Osteoblast (primary cell): ENCODE results near the gene MRPS31. TPM values are rescaled to one million over a fixed set of nuclear protein-coding genes. Genes with fewer than 3 reads are reported as not detected.
A peak's percentile ranks its signal among the peaks of the same experiment; 100 is the strongest.

Experiments
- DNase-seq: peaks from one replicate; pipeline ENCODE4 v3.0.0; 2011; ENCODE audit warnings: low spot score, mixed read lengths; ENCODE audit not compliant: insufficient read length; ENCODE audit errors: missing footprints
- H2AFZ ChIP-seq: 2 replicates; pipeline ENCODE4 v1.6.0; 2011; ENCODE audit warnings: mild to moderate bottlenecking, low read length
- H3K27ac ChIP-seq: 2 replicates; pipeline ENCODE4 v1.5.1; 2011; ENCODE audit warnings: mild to moderate bottlenecking, low read depth, low read length, moderate library complexity
- H3K27me3 ChIP-seq: 2 replicates; pipeline ENCODE4 v1.6.0; 2012; ENCODE audit warnings: mild to moderate bottlenecking, control low read depth, inconsistent platforms, low read length, moderate library complexity; ENCODE audit not compliant: insufficient read depth
- H3K36me3 ChIP-seq: 2 replicates; pipeline ENCODE4 v1.5.1; 2011; ENCODE audit warnings: mild to moderate bottlenecking, low read length, control low read depth, moderate library complexity; ENCODE audit not compliant: insufficient read depth
- H3K4me1 ChIP-seq: 2 replicates; pipeline ENCODE4 v1.5.1; 2011; ENCODE audit warnings: mild to moderate bottlenecking, low read length, control low read depth, moderate library complexity; ENCODE audit not compliant: insufficient read depth
- H3K4me2 ChIP-seq: 2 replicates; pipeline ENCODE4 v1.6.0; 2011; ENCODE audit warnings: mild to moderate bottlenecking, low read length; ENCODE audit not compliant: insufficient read depth
- H3K4me3 ChIP-seq: fragments of 200-600 bp; sonication (generic); 3 replicates; pipeline ENCODE4 v1.5.1; 2012; ENCODE audit warnings: mild to moderate bottlenecking, low read length, inconsistent platforms; ENCODE audit not compliant: insufficient read depth
- H3K79me2 ChIP-seq: 2 replicates; pipeline ENCODE4 v1.6.0; 2012; ENCODE audit warnings: mild to moderate bottlenecking, low read length, control low read depth, inconsistent platforms; ENCODE audit not compliant: insufficient read depth
- H3K9me3 ChIP-seq: 2 replicates; pipeline ENCODE4 v1.5.1; 2011; ENCODE audit warnings: low read depth, low read length, control low read depth
- H4K20me1 ChIP-seq: 2 replicates; pipeline ENCODE4 v1.6.0; 2012; ENCODE audit warnings: mild to moderate bottlenecking, low read length, control low read depth; ENCODE audit not compliant: insufficient read depth
- total RNA-seq: library from RNA; depleted of rRNA; stranded (reverse); fragments of >200 nt; gene quantifications from 2 replicates; pipeline ENCODE4 v1.2.3, GENCODE V29; 2012
- TF ChIP-seq, protein P1 (sequence below): IDR thresholded peaks from 2 replicates; pipeline ENCODE4 v1.5.1; 2011; ENCODE audit warnings: mild to moderate bottlenecking, low read depth, low read length, moderate library complexity; ENCODE audit errors: extremely low read depth

The MRPS31 gene
- total RNA-seq, 1 donor, result 13.4 TPM

DNA sequence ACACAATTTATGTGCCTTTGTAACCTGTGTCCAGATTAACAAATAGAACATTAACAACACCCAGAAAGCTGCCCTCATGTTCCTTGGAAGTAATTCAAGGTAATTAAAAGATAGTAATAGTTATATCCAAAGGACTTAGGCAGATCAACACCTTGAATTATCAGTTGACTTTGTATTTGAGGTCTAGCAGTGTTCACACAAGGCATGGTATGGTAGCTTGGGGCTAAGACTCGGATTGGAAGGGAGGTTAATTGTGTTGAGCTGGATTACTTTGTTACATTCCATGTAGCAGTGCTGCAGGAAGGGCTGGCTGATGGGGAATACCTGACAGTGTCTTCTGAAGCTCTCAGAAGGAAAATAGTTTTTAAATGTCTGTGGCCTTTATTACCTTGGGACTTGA is 35.3 kb upstream of the MRPS31 start:
- H3K9me3 ChIP-seq, result no peaks in the 10 kb centered on the region
- H3K4me2 ChIP-seq, result no peak overlapping the region
- H2AFZ ChIP-seq, result no peak overlapping the region
- H3K27me3 ChIP-seq, result no peaks in the 10 kb centered on the region
- H4K20me1 ChIP-seq, result no peaks in the 10 kb centered on the region
- no peak for DNase-seq
- H3K79me2 ChIP-seq, result no peaks in the 10 kb centered on the region
- TF ChIP-seq, protein P1, sequence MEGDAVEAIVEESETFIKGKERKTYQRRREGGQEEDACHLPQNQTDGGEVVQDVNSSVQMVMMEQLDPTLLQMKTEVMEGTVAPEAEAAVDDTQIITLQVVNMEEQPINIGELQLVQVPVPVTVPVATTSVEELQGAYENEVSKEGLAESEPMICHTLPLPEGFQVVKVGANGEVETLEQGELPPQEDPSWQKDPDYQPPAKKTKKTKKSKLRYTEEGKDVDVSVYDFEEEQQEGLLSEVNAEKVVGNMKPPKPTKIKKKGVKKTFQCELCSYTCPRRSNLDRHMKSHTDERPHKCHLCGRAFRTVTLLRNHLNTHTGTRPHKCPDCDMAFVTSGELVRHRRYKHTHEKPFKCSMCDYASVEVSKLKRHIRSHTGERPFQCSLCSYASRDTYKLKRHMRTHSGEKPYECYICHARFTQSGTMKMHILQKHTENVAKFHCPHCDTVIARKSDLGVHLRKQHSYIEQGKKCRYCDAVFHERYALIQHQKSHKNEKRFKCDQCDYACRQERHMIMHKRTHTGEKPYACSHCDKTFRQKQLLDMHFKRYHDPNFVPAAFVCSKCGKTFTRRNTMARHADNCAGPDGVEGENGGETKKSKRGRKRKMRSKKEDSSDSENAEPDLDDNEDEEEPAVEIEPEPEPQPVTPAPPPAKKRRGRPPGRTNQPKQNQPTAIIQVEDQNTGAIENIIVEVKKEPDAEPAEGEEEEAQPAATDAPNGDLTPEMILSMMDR, result no peak
- no peak overlapping the region for H3K27ac ChIP-seq
- no peak overlapping the region for H3K4me3 ChIP-seq
- H3K4me1 ChIP-seq, result no peaks in the 10 kb centered on the region
- H3K36me3 ChIP-seq, result peaks cover 46% of the 10 kb centered on the region

DNA sequence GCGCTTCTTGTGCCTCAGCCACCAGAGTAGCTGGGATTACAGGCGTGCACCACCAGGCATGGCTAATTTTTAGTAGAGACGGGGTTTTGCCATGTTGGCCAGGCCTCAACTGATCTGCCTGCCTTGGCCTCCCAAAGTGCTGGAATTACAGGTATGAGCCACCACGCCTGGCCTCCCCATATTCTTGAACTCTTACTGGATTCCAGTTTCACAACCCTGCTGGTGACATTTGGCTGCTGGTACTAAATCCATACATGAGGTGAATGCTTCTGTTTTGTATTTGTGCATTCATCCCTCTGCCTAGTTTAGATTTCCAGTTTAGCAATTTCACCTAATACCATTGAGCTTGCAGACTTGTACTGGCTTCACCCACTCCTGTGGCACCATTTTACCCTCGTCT is 32.3 kb upstream of the MRPS31 start:
- no peak for DNase-seq
- TF ChIP-seq, protein P1, result no peak
- Histone ChIP-seq H2AFZ (no peak overlapping the region), H3K9me3 (no peaks in the 10 kb centered on the region), H4K20me1 (no peaks in the 10 kb centered on the region), H3K36me3 (peaks cover 37% of the 10 kb centered on the region), H3K4me3 (no peak overlapping the region), H3K27me3 (no peaks in the 10 kb centered on the region), H3K27ac (no peak overlapping the region), H3K79me2 (no peaks in the 10 kb centered on the region), H3K4me2 (no peak overlapping the region), H3K4me1 (no peaks in the 10 kb centered on the region)

DNA sequence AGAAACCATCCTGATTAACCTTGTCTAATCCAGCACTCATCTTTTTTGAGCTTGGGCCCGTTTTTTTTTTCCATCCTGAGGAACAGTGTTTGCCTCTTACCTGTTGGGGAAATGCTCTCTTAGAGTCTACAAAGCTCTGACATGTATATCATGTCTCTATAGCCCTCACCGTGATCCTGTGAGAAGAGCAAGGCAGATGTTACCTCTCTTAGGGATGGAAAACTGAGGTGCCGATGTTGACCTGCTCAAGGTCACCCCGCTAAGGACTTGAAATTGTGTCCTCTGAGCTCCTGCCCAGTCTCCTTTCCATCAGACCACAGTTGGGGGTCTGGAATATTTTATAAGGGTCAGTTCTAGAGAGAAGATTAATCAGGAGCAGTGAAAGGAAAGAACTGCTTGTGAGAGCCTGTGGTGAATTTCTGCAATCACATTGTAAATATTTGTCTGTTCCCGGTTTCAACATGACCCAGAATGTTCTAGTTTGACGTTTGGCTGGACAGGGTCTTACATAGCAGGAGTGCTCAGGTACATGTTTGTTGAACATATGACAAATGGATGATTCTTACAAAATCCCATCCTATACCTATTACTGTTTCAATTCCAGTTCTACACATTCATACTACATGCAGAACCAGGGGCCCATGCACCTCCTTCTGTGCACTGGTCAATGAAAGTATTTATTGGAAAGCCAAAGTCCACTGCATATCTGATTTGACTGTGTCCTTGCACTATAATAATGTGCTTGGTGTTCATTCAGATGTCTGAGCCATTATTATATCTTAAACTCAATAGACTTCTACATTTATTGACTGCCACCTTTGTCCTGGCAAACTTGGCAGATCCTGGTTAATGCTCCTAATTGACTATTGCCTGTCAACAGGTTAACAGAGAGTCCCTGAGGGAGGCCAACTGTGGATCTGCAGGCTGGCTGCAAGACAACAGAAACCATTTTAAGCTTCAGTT is 30.5 kb upstream of the MRPS31 start:
- Histone ChIP-seq H3K4me2 (no peak overlapping the region), H3K27ac (no peak overlapping the region), H4K20me1 (no peaks in the 10 kb centered on the region), H3K36me3 (peaks cover 33% of the 10 kb centered on the region), H3K4me3 (no peak overlapping the region), H2AFZ (no peak overlapping the region), H3K9me3 (no peaks in the 10 kb centered on the region), H3K27me3 (no peaks in the 10 kb centered on the region), H3K79me2 (no peaks in the 10 kb centered on the region), H3K4me1 (no peaks in the 10 kb centered on the region)
- TF ChIP-seq, protein P1, result no peak
- peak; percentile 65 for DNase-seq

DNA sequence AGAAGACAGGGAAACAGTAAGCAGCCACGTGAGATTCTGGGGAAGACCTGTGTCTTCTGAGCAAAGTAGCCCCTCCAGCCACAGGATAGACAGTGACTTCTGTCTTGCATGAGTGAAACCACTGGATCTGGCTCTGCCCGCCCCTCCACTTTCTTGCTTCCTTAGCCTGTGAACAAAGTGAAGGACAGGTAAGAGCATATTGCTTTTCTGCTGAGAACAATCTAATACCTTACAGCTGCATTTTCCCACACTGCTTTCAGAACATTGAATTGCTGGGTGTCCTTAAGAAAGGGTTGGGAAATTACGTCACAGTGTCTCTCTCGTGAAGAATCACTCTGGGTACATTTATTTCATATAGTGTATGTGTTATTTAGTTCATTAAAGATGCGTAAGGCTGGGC is 29.6 kb upstream of the MRPS31 start:
- DNase-seq, result peak; percentile 6
- H3K27ac ChIP-seq, result no peak overlapping the region
- H3K4me3 ChIP-seq, result no peak overlapping the region
- no peaks in the 10 kb centered on the region for H4K20me1 ChIP-seq
- H2AFZ ChIP-seq, result no peak overlapping the region
- no peaks in the 10 kb centered on the region for H3K9me3 ChIP-seq
- no peaks in the 10 kb centered on the region for H3K79me2 ChIP-seq
- TF ChIP-seq, protein P1, result no peak
- no peak overlapping the region for H3K4me2 ChIP-seq
- H3K27me3 ChIP-seq, result no peaks in the 10 kb centered on the region
- peaks cover 29% of the 10 kb centered on the region for H3K36me3 ChIP-seq
- H3K4me1 ChIP-seq, result no peaks in the 10 kb centered on the region
